GM12878 (cell line): ENCODE data around the gene NOS1.

ENCODE experiments used
- ATF3 ChIP-seq: IDR thresholded peaks from 2 replicates; pipeline ENCODE4 v1.6.1; 2011; ENCODE audit warnings: low read depth, mild to moderate bottlenecking, low read length, moderate library complexity, borderline replicate concordance; ENCODE audit errors: extremely low read depth
- CBFB ChIP-seq: IDR thresholded peaks from 2 replicates; pipeline ENCODE4 v1.6.1; 2016; ENCODE audit warnings: antibody characterized with exemption, low read depth
- CTCF ChIP-seq, 3 experiments: IDR thresholded peaks in 2 of 3; conservative IDR thresholded peaks in 1 of 3; 2 replicates each; pipeline ENCODE4 v1.5.1; 2011; ENCODE audit warnings: low read depth in 3 of 3, low read length in 3 of 3, mild to moderate bottlenecking in 3 of 3, control low read depth in 2 of 3, moderate library complexity in 2 of 3, inconsistent platforms in 1 of 3, mixed read lengths in 1 of 3; ENCODE audit not compliant: control insufficient read depth in 2 of 3, insufficient read depth in 1 of 3; ENCODE audit errors: extremely low read depth in 1 of 3
- EZH2 ChIP-seq: IDR thresholded peaks from 2 replicates; pipeline ENCODE4 v1.6.1; 2012; ENCODE audit warnings: low read depth, mild to moderate bottlenecking, control low read depth, inconsistent platforms, low read length, borderline replicate concordance; ENCODE audit not compliant: control insufficient read depth
- MEF2B ChIP-seq: fragments of 450-650 bp; IDR thresholded peaks from 2 replicates; pipeline ENCODE4 v1.6.1; 2018; ENCODE audit warnings: mild to moderate bottlenecking, moderate library complexity; ENCODE audit not compliant: partially characterized antibody, poor library complexity, severe bottlenecking
- RAD21 ChIP-seq: IDR thresholded peaks from 2 replicates; pipeline ENCODE4 v1.6.1; 2011; ENCODE audit warnings: mild to moderate bottlenecking, low read depth, low read length, moderate library complexity; ENCODE audit not compliant: insufficient read depth
- SIN3A ChIP-seq: IDR thresholded peaks from 2 replicates; pipeline ENCODE4 v1.6.1; 2012; ENCODE audit warnings: low read depth, low read length, improper control_type of control experiment

DNA sequence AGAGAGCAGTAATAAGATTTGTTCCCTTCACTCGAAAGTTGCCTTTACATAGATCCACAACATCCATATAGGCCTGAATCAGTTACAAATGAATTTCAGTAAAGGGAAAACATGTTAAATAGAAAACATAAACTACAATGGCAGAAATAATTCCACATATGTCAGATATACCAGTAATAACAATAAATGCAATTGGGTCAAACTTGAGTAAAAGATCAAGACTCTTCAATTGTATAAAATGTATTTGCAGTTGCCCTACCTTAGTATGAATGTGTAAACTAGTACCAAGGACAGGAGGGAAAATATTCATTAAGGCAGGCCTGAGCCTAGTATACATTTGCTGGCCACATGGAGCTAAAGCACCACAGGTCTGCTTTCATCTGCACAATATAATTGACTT, 17.6 kb downstream of the NOS1 start:
- TF ChIP-seq CTCF (IDR thresholded peaks at IDR 0.05 in 2 of 3, conservative IDR thresholded peaks at IDR 0.05 in 1 of 3; ENCODE audit: control insufficient read depth in 2 of 3, extremely low read depth in 1 of 3, insufficient read depth in 1 of 3, low read depth in 3 of 3, low read length in 3 of 3) (no peak), EZH2 (no peak), CBFB (no peak), MEF2B (no peak), SIN3A (no peak), ATF3 (no peak), RAD21 (no peak)
